Natural killer cell treated with Interleukin-12 subunit alpha and Interleukin-12 subunit beta and Interleukin-15 and Interleukin-18, amount 100 ng/mL, for 72 hours (primary cell): ENCODE data around the gene KCTD5. TPM values are rescaled to one million over a fixed set of nuclear protein-coding genes. Genes with fewer than 3 reads are reported as not detected.
"Not testable (repeated sequence)": the region's sequence is repeated elsewhere in the genome, so short reads cannot be mapped to it uniquely, and the experiment has no call there.

ENCODE experiments used
- ATAC-seq, 2 donors: fragments of 150-1000 bp; cut with Tn5 transposase in 1 of 2; sonication (Bioruptor Pico), chemical (Tn5 transposase) in 1 of 2; 2 replicates each; pipeline ENCODE4 v1.10.0; 2021
- DNase-seq: peaks from one replicate; pipeline ENCODE4 v3.0.0; 2022; ENCODE audit warnings: low spot score
- H3K27ac Mint-ChIP-seq, 2 donors: 1 replicate in 1 of 2; 2 replicates in 1 of 2; pipeline ENCODE4 v1.8.0; 2022; ENCODE audit warnings: mixed read lengths in 2 of 2, mild to moderate bottlenecking in 1 of 2, moderate library complexity in 1 of 2
- H3K27me3 Mint-ChIP-seq, 2 donors: 1 replicate in 1 of 2; 2 replicates in 1 of 2; pipeline ENCODE4 v1.8.0; 2022; ENCODE audit warnings: mixed read lengths in 2 of 2
- H3K36me3 Mint-ChIP-seq: one replicate; pipeline ENCODE4 v1.8.0; 2022; ENCODE audit warnings: mixed read lengths
- H3K4me1 Mint-ChIP-seq, 2 donors: 1 replicate in 1 of 2; 2 replicates in 1 of 2; pipeline ENCODE4 v1.8.0; 2022; ENCODE audit warnings: low read depth in 2 of 2, mixed read lengths in 2 of 2, mild to moderate bottlenecking in 1 of 2
- H3K4me3 Mint-ChIP-seq: one replicate; pipeline ENCODE4 v1.8.0; 2022; ENCODE audit warnings: mixed read lengths
- H3K9me3 Mint-ChIP-seq: 2 replicates; pipeline ENCODE4 v1.8.0; 2022; ENCODE audit warnings: mixed read lengths
- total RNA-seq, 2 donors: library from RNA; stranded (reverse); gene quantifications; one replicate each; pipeline ENCODE4 v1.2.3, GENCODE V29; 2022

The KCTD5 gene
- total RNA-seq, 2 donors from 2014 or later = 46.2 to 65.0 TPM

DNA sequence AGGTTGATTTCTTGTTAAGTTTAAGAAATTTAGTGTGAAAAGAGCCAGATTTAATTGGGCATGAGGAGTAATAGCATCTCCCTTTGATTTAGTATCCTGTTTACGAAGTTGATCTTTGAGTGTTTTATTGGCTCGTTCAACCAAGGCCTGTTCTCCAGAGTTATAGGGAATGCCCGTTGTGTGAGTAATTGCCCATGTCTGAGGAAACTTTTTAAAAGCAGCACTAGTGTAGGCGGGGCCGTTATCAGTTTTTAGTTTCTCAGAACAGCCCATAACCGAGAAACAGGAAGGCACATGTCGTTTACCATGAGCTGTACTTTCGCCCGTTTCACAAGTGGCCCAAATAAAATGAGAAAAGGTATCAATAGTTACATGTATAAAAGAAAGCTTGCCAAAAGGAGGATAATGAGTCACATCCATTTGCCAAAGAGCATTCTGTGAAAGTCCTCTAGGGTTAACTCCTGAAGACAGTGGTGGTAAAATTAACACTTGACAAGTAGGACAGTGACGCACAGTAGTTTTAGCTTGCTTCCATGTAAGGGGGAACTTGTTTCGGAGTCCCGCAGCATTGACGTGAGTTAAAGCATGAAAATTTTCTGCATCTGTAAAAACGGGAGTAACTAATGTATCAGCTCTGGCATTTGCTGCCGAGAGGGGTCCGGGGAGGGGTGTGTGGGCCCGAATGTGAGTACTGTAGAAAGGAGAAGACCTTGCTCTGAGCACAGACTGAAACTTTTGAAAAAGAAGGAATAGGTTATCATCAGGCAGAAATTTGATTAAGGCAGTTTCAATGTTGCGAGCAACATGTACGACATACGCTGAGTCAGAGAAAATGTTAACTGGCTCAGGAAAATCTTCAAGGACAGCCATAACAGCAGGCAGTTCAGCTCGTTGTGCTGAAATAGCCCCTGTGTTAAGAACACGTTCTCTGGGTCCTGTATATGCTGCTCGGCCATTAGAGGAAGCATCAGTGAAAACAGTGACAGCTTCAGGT, 18.5 kb upstream of the KCTD5 start:
- DNase-seq (no peak), ATAC-seq (peak; percentile 61 to 92)
- Mint-ChIP-seq H3K4me1 (peaks cover 20 to 36% of the 10 kb centered on the region in 2 donors), H3K4me3 (peak overlapping the region; percentile 84), H3K27ac (peak overlapping the region; percentile 71 to 90), H3K9me3 (no peaks in the 10 kb centered on the region), H3K36me3 (no peaks in the 10 kb centered on the region), H3K27me3 (no peaks in the 10 kb centered on the region)

DNA sequence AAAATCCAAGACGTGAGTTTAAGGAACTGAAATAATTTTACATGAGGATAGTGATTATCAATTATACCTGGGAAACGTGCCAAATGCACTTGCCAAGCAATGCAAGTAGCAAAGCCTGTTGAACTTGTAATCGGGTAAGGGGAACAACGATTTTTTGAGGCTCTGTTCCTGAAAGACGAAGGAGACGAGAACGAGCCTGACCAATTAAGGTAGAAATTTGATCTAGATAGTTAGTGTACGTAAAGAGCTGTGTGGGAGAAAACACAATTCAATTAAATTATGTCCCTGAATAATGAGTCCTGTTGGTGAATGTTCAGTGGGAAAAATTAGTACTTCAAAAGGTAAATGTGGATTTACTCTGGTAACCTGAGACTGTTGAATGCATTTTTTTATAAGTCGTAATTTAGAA, 17.7 kb upstream of the KCTD5 start:
- Mint-ChIP-seq H3K27ac (peak overlapping the region; percentile 71 to 90), H3K27me3 (no peaks in the 10 kb centered on the region), H3K36me3 (no peaks in the 10 kb centered on the region), H3K9me3 (no peaks in the 10 kb centered on the region), H3K4me1 (peaks cover 22 to 40% of the 10 kb centered on the region in 2 donors), H3K4me3 (peak overlapping the region; percentile 84)
- DNase-seq = no peak
- no peak for ATAC-seq

DNA sequence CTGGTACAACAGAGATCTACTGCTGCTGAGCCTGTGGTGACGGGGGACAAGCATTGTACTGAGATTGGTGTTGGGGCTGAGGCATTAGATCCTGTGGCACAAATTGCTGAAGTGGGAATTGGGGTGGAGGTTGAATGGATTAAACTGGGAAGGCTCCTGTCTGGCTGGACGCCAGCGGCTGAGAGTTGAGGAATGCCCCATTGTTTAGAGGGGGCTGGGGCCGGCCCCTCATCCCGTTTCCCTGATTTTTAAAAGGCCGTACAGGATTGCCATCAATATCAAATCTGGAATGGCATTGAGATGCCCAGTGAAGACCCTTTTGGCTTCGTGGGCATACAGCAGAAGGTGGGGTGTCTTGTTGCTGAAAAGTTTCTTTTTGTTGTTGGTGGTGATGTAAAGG, 15.7 kb upstream of the KCTD5 start:
- ATAC-seq, H3K36me3 Mint-ChIP-seq, H3K9me3 Mint-ChIP-seq, H3K4me3 Mint-ChIP-seq, H3K27me3 Mint-ChIP-seq, DNase-seq: not testable (repeated sequence)
- Mint-ChIP-seq H3K27ac (peak overlapping the region in 1 of 2 donors; percentile 21), H3K4me1 (peaks cover 22 to 44% of the 10 kb centered on the region in 2 donors)

DNA sequence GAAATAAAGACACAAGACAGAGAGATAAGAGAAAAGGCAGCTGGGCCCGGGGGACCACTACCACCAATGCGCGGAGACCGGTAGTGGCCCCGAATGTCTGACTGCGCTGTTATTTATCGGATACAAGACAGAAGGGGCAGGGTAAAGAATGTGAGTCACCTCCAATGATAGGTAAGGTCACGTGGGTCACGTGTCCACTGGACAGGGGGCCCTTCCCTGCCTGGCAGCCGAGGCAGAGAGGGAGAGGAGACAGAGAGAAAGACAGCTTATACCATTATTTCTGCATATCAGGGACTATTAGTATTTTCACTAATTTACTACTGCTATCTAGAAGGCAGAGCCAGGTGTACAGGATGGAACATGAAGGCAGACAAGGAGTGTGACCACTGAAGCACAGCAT, 12.7 kb upstream of the KCTD5 start:
- peaks cover 30 to 33% of the 10 kb centered on the region in 2 donors for H3K4me1 Mint-ChIP-seq

DNA sequence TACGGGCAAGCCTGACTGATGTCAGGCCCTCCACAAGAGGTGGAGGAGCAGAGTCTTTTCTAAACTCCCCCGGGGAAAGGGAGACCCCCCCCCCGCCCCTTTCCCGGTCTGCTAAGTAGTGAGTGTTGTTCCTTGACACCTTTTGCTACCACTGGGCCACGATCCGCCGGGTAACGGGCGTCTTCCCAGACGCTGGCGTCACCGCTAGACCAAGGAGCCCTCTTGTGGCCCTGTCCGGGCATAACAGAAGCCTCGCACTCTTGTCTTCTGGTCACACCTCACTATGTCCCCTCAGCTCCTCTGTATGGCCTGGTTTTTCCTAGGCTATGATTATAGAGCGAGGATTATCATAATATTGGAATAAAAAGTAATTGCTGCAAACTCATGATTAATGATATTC, 12.3 kb upstream of the KCTD5 start:
- Mint-ChIP-seq H3K4me3 (peak overlapping the region; percentile 42), H3K4me1 (peaks cover 28 to 30% of the 10 kb centered on the region in 2 donors), H3K27ac (peak overlapping the region in 1 of 2 donors; percentile 75)
- H3K9me3 Mint-ChIP-seq, H3K27me3 Mint-ChIP-seq, H3K36me3 Mint-ChIP-seq, DNase-seq, ATAC-seq: not testable (repeated sequence)

More for the DNA sequence above, 12.7 kb upstream of the KCTD5 start:
- not testable (repeated sequence) for DNase-seq, H3K9me3 Mint-ChIP-seq, H3K27me3 Mint-ChIP-seq, ATAC-seq, H3K36me3 Mint-ChIP-seq
- Mint-ChIP-seq H3K27ac (peak overlapping the region in 1 of 2 donors; percentile 75), H3K4me3 (peak overlapping the region; percentile 57)

DNA sequence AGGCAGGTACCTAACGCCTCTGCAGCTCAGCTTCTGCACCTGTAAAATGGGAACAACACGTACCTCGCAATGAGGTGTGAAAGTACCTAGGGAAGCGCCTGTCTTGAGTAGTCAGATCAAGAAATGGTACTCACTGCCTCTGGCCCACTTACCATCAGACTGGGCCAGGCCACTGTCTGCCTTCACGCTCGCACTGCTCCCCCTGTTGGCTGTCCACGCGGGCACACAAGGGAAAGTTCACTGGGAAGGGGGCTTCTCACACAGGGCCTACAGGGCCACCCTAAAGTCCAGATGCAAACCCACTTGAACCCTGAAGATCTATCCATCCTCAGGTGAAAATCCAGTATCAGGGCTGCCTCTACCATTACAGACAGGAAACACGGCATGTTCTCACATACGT, 11.1 kb upstream of the KCTD5 start:
- peaks cover 26 to 30% of the 10 kb centered on the region in 2 donors for H3K4me1 Mint-ChIP-seq
- not testable (repeated sequence) for H3K4me3 Mint-ChIP-seq, H3K9me3 Mint-ChIP-seq, ATAC-seq, H3K36me3 Mint-ChIP-seq, H3K27me3 Mint-ChIP-seq, H3K27ac Mint-ChIP-seq, DNase-seq

DNA sequence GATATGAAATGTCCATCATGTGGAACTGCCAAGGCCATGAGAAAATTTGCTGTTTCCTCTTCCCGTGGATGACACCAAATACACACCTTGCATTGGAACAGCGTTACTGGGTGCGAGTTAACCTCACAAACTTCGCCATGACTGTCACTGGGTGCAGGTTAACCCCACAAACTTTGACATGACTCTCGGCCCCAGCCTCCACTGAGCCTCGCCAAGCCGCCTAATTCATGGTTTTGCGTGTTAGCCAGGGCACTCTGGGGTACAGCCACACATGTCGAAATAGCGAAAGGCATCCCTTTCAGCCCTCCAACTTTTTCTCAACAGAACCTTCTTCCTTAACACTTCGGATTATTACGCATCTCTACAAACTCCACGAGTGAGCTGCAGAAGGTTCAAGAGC, 10.6 kb upstream of the KCTD5 start:
- peaks cover 26 to 30% of the 10 kb centered on the region in 2 donors for H3K4me1 Mint-ChIP-seq
- DNase-seq (no peak), ATAC-seq (no peak)
- H3K27me3 Mint-ChIP-seq = no peaks in the 10 kb centered on the region
- H3K27ac Mint-ChIP-seq = no peak overlapping the region
- H3K36me3 Mint-ChIP-seq = no peaks in the 10 kb centered on the region
- H3K9me3 Mint-ChIP-seq = no peaks in the 10 kb centered on the region
- peak overlapping the region; percentile 85 for H3K4me3 Mint-ChIP-seq

DNA sequence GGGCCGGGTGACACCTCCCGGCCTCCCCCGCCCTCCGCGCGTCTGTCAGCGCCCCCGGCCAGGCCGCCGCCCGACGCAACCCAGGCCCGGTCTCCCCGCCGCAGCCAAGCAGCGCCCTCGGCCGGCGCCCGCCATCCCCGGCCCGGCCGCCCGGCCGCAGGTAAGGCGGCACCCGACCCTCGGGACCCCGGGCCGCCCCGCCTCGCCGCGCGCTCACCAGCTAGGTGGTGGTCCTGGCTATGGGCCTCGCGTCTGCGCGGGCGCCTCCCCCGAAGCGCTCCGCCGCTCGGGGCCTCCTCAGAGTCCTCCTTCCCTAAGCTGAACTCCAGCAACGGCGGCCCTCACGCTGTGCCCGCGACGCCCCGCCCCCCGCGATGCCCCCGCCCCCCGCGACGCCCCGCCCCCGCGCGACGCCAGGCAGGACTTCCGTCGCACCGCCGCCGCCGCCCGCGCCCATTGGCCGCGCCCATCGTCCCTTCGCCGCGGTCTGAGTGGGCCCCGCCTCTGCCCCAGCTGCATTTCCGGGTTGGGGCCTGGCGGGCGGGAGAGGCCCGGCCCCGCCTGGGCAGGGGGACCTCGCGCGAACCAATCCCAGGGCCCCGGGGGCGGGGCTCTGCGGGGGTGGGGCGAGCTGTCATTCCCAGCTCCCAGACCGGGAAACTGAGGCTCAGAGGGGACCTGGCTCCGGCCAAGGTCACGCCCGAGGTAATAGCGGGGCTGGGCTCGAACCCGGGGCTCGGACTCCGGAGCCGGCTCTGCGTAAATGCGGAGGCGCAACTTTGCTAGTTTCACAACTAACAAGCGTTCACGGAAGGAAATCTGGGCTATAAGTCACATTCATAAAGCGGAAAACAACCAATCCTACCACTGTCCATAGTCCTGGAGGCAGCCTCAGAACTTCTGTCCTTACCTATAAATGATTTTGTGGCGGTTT, 9.0 kb upstream of the KCTD5 start:
- Mint-ChIP-seq H3K36me3 (no peaks in the 10 kb centered on the region), H3K27ac (peak overlapping the region; percentile 62 to 67), H3K4me1 (peaks cover 26 to 28% of the 10 kb centered on the region in 2 donors), H3K9me3 (no peaks in the 10 kb centered on the region), H3K27me3 (no peaks in the 10 kb centered on the region), H3K4me3 (peak overlapping the region; percentile 77)
- ATAC-seq (peak; percentile 99), DNase-seq (peak; percentile 97)

DNA sequence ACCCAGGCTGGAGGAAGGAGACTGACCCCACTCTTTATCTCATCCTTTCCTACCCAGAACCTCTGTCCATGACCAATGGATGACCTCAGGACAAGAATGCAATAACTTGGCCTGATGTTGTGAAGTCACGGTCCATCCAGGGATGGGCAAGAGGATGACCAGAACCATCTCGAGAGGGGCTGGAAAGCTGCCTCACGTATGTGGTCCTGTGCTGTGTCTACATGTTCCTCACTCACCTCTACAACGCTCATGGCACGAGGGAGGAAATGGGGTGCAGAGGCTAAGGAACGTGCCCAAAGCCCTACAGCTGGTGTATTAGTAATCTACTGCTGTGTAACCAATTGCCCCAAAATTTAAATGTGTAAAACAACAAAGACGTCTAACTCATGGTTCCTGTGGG, 7.3 kb upstream of the KCTD5 start:
- Mint-ChIP-seq H3K27ac (peak overlapping the region in 1 of 2 donors; percentile 67), H3K36me3 (no peaks in the 10 kb centered on the region), H3K9me3 (no peaks in the 10 kb centered on the region), H3K4me3 (no peak overlapping the region), H3K4me1 (peaks cover 16 to 17% of the 10 kb centered on the region in 2 donors), H3K27me3 (no peaks in the 10 kb centered on the region)
- DNase-seq = peak; percentile 16
- no peak for ATAC-seq

DNA sequence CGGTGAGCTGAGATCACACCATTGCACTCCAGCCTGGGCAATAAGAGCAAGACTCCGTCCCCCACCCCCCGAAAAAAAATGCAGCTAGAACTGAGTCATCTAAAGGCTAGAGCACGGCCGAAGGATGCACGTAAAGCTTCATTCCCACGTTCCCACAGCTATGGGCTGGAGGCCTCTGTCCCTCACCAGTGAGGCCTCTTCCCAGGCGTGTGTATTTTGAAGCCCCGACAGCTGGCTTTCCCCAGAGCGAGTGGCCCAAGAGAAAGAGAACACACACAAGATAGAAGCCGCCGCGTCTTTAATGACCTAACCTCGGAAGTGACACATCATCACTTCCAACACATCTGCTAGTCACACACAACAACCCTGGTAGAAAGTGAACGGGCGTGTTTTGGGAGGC, 6.6 kb upstream of the KCTD5 start:
- peak; percentile 18 for DNase-seq
- H3K27me3 Mint-ChIP-seq = no peaks in the 10 kb centered on the region
- H3K4me1 Mint-ChIP-seq = peaks cover 11% of the 10 kb centered on the region in 2 donors
- no peaks in the 10 kb centered on the region for H3K9me3 Mint-ChIP-seq
- peak overlapping the region in 1 of 2 donors; percentile 50 for H3K27ac Mint-ChIP-seq
- no peak for ATAC-seq
- H3K4me3 Mint-ChIP-seq = no peak overlapping the region
- no peaks in the 10 kb centered on the region for H3K36me3 Mint-ChIP-seq

DNA sequence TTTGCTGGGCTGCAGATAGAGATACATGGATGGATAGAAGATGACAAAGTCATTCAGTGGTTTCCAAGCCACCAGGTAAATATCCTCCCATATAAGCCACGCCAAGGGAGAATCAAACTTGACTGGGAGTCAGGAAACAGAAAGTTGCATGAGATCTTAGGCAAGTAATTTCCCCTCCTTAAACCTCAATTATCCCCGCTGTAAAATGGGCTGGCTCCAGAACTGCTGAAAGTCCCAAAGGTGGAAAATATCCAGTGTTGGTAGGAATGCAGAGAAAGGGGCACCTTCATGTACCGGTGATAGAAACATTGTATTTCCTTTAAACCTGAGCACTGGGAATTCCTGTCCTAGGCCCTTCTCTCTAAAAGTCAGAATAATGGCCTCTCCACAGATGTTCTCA, 5.4 kb upstream of the KCTD5 start:
- H3K27ac Mint-ChIP-seq, H3K4me3 Mint-ChIP-seq, ATAC-seq, H3K9me3 Mint-ChIP-seq, H3K27me3 Mint-ChIP-seq, H3K36me3 Mint-ChIP-seq: not testable (repeated sequence)
- peak; percentile 38 for DNase-seq
- H3K4me1 Mint-ChIP-seq = peaks cover 10% of the 10 kb centered on the region in 2 donors

DNA sequence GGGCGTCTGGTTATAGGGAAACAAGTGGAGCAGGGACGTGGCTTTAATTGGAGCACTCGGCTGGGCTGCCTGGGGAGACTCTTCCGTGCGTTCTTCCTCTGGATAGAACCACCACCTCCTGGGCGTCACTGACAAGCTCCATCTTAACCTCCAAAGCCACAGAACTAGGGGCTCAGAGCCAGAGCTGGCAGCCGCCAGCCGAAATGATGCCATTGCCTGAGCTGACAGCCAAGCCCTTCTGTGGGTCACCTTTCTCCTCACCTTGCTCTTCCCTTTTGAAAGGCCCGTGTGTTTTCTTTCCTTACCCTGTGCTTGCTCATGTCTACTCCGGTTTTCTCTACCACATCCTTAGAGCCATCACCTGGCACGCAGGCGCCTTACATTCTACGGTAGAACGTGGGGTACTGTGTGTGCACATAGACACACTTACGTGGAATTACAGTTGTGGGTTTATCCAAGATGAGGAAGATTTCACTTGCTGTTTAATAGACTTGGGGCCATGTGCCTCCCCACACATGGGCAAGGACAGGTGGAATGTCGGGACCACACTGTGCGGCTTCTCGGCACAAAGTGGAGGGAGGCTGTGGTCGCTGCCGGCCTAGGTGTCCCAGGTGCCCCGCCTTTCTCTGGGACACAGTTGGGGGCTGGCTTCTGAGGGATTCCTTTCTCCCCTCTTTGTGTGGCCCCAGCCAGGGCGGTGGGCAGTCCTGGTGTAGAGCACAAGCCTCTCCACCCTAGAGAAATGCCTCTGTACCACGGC, 3.9 kb upstream of the KCTD5 start:
- not testable (repeated sequence) for H3K36me3 Mint-ChIP-seq, H3K4me3 Mint-ChIP-seq, H3K9me3 Mint-ChIP-seq, H3K27ac Mint-ChIP-seq, ATAC-seq, DNase-seq, H3K27me3 Mint-ChIP-seq
- peaks cover 10 to 12% of the 10 kb centered on the region in 2 donors for H3K4me1 Mint-ChIP-seq

DNA sequence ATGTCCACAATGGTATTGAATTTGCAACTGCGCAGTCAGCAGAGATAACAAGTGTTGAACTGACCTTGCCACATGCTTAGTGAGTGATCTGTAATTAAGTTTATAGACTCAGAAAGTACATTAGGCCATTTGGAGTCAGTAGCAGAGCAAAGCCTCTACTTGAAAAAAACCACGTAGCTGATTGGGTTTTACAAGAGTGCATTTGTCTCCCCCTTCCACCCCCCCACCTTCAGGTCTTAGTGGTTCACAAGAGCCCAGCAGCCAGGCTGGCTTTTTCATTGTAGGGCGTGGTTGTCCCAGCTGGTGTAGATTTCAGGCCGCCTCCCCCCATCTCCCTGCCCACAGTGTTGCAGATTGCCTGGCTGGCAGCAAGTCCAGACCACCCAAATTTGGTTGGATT, 2.4 kb upstream of the KCTD5 start:
- peak; percentile 5 for DNase-seq
- H3K4me3 Mint-ChIP-seq, ATAC-seq: not testable (repeated sequence)

More for the DNA sequence above, 2.4 kb upstream of the KCTD5 start:
- not testable (repeated sequence) for H3K27me3 Mint-ChIP-seq, H3K27ac Mint-ChIP-seq, H3K9me3 Mint-ChIP-seq, H3K36me3 Mint-ChIP-seq
- peaks cover 9 to 10% of the 10 kb centered on the region in 2 donors for H3K4me1 Mint-ChIP-seq
